ENCODE data around the gene HSPA12A. TPM values are rescaled to one million over a fixed set of nuclear protein-coding genes. Genes with fewer than 3 reads are reported as not detected.

Gene HSPA12A
- total RNA-seq, 1 experiment from 2014 or later: 2.4 TPM

DNA sequence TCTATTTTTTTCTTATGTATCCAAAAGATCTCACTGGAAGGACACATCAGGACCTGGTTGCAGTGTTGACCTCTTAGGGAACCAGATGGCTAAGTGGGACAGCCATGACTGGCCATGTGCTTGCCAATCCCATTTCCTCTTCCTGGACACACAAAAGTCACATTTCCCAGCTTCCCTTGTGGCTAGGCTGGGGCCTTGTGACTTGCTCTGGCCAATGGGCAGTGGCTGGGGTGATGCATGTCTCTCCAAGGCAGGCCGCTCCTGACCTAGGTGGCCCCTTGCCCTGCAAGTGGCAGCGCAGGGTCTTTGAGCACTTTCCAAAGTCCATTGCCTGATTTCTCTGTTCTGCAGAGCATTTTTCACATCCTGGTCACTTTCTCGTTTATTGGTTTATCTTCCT is 41.7 kb upstream of the HSPA12A start:
- Mint-ChIP-seq H3K4me3 (ENCODE audit: low read depth, unreplicated experiment) (no peak overlapping the region), H3K27me3 (ENCODE audit: unreplicated experiment) (no peaks in the 10 kb centered on the region), H3K9me3 (ENCODE audit: low read depth, unreplicated experiment) (no peaks in the 10 kb centered on the region), H3K4me1 (ENCODE audit: low read depth, unreplicated experiment) (no peaks in the 10 kb centered on the region), H3K36me3 (ENCODE audit: insufficient read depth, unreplicated experiment) (no peaks in the 10 kb centered on the region), H3K27ac (ENCODE audit: unreplicated experiment) (no peak overlapping the region)
- TF ChIP-seq, protein P1, sequence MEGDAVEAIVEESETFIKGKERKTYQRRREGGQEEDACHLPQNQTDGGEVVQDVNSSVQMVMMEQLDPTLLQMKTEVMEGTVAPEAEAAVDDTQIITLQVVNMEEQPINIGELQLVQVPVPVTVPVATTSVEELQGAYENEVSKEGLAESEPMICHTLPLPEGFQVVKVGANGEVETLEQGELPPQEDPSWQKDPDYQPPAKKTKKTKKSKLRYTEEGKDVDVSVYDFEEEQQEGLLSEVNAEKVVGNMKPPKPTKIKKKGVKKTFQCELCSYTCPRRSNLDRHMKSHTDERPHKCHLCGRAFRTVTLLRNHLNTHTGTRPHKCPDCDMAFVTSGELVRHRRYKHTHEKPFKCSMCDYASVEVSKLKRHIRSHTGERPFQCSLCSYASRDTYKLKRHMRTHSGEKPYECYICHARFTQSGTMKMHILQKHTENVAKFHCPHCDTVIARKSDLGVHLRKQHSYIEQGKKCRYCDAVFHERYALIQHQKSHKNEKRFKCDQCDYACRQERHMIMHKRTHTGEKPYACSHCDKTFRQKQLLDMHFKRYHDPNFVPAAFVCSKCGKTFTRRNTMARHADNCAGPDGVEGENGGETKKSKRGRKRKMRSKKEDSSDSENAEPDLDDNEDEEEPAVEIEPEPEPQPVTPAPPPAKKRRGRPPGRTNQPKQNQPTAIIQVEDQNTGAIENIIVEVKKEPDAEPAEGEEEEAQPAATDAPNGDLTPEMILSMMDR (IDR thresholded peaks at IDR 0.05; ENCODE audit: unreplicated experiment): no peak
- CTCF ChIA-PET: no interaction called here
- no TSS peak for BruUV-seq (replicated peaks)
- intact Hi-C loops (cut with micrococcal nuclease; ENCODE audit: unreplicated experiment): no loop called here
- DNase-seq: no peak

DNA sequence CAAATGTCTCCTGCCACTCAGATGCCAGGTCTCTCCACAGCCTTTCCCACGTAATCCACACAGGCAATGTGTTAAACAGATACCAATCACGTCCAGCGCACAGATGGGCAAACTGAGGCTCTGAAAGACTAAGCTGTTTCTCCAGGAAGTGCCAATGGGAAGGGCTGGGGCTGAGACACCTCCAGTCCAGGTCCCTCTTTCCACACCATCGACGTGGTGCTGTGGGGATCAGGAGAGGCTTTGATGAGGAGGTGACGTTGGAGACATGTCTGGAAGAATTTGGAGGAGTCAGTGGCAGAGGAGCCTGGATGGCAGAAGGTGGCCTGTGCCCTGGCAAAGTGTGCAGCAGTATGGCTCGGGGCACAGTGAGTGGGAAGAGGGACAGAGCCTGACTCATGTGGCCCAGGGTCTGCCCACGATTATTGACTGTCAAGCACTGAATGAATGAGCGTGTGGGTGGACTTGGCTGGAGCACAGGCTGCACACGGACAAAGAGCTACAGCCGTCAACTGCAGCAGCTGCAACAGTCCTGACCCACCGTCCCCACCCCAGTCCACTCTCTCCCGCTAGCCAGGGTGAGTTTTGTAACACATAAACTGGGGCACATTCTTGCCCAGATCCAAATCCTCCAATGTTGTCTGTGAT is 40.8 kb upstream of the HSPA12A start:
- H3K27ac Mint-ChIP-seq (ENCODE audit: unreplicated experiment): no peak overlapping the region
- no peak overlapping the region for H3K4me3 Mint-ChIP-seq (ENCODE audit: low read depth, unreplicated experiment)
- no peaks in the 10 kb centered on the region for H3K27me3 Mint-ChIP-seq (ENCODE audit: unreplicated experiment)
- no peaks in the 10 kb centered on the region for H3K36me3 Mint-ChIP-seq (ENCODE audit: insufficient read depth, unreplicated experiment)
- TF ChIP-seq, protein P1 (IDR thresholded peaks at IDR 0.05; ENCODE audit: unreplicated experiment): no peak
- no peak for DNase-seq
- H3K9me3 Mint-ChIP-seq (ENCODE audit: low read depth, unreplicated experiment): no peaks in the 10 kb centered on the region
- intact Hi-C loops (cut with micrococcal nuclease; ENCODE audit: unreplicated experiment): no loop called here
- BruUV-seq (replicated peaks): no TSS peak
- CTCF ChIA-PET: no interaction called here
- H3K4me1 Mint-ChIP-seq (ENCODE audit: low read depth, unreplicated experiment): no peaks in the 10 kb centered on the region

DNA sequence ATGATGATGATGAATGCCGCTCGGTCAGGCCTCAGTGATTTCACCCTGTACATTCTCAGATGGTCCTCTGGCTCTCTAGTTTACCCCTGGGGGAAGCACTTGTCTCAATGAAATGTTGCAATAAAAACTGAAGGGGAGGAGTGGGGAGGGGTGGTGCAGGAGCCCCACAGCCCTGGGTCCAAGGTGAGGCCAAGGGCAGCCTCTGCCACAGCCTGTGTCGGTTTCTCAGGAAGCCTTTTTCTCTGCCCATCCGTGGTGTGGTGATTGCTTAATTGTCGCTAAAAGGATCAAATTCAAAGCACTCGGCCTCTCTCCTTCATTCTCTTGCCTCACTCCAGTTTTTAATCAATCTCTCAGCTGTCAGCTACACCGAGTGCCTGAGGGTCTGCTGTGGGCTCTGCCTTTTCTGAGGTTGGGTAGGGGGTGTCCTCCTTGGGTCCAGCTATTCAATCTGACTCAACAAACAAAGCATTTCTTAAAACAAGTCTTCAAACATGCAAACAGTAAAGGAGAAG is 39.1 kb upstream of the HSPA12A start:
- TF ChIP-seq, protein P1 (IDR thresholded peaks at IDR 0.05; ENCODE audit: unreplicated experiment): no peak
- no peak for DNase-seq
- H3K27me3 Mint-ChIP-seq (ENCODE audit: unreplicated experiment): no peaks in the 10 kb centered on the region
- CTCF ChIA-PET: no interaction called here
- intact Hi-C loops (cut with micrococcal nuclease; ENCODE audit: unreplicated experiment): no loop called here
- H3K27ac Mint-ChIP-seq (ENCODE audit: unreplicated experiment): no peak overlapping the region
- no peaks in the 10 kb centered on the region for H3K9me3 Mint-ChIP-seq (ENCODE audit: low read depth, unreplicated experiment)
- no TSS peak for BruUV-seq (replicated peaks)
- H3K4me1 Mint-ChIP-seq (ENCODE audit: low read depth, unreplicated experiment): no peaks in the 10 kb centered on the region
- no peaks in the 10 kb centered on the region for H3K36me3 Mint-ChIP-seq (ENCODE audit: insufficient read depth, unreplicated experiment)
- H3K4me3 Mint-ChIP-seq (ENCODE audit: low read depth, unreplicated experiment): no peak overlapping the region

DNA sequence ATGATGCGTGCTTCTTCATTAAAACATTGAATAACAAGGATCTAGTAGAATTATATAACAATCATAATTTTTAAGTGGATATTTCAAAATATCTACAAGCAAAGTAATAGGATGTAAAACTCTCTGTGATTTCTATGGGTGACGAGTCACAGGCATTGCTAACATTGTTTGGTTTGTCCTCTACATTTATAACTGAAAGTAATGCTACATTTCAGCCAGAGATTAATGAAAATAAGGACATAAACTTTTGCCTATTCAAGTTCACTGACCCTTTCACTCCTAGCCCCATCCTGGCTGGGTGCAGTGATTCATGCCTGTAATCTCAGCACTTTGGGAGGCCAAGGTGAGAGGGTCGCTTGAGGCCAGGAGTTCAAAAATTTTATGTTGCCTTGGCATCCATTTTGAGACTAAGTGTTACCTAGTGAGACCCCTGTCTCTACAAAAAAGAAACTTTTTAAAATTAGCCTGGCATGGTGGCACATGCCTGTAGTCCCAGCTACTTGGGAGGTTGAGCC is 38.4 kb upstream of the HSPA12A start:
- no peak for DNase-seq
- TF ChIP-seq, protein P1 (IDR thresholded peaks at IDR 0.05; ENCODE audit: unreplicated experiment): no peak
- Mint-ChIP-seq H3K27me3 (ENCODE audit: unreplicated experiment) (no peaks in the 10 kb centered on the region), H3K27ac (ENCODE audit: unreplicated experiment) (no peak overlapping the region), H3K4me1 (ENCODE audit: low read depth, unreplicated experiment) (no peaks in the 10 kb centered on the region), H3K36me3 (ENCODE audit: insufficient read depth, unreplicated experiment) (no peaks in the 10 kb centered on the region), H3K4me3 (ENCODE audit: low read depth, unreplicated experiment) (no peak overlapping the region), H3K9me3 (ENCODE audit: low read depth, unreplicated experiment) (no peaks in the 10 kb centered on the region)
- CTCF ChIA-PET: no interaction called here
- BruUV-seq (replicated peaks): no TSS peak
- intact Hi-C loops (cut with micrococcal nuclease; ENCODE audit: unreplicated experiment): no loop called here
